Parathyroid adenoma (tissue), 2 donors: ENCODE results near the gene NAA25.

Experiments
- H2AFZ ChIP-seq: fragments of 300-600 bp; sonication (generic); one replicate; pipeline ENCODE4 v1.7.0; 2017; ENCODE audit warnings: antibody characterized with exemption, mild to moderate bottlenecking
- H3K27ac ChIP-seq: fragments of 300-600 bp; sonication (generic); one replicate; pipeline ENCODE4 v1.7.0; 2017
- H3K27me3 ChIP-seq: fragments of 300-600 bp; sonication (generic); one replicate; pipeline ENCODE4 v1.7.0; 2017; ENCODE audit warnings: low read length; ENCODE audit not compliant: control insufficient read depth, insufficient read depth
- H3K36me3 ChIP-seq: fragments of 300-600 bp; sonication (generic); one replicate; pipeline ENCODE4 v1.7.0; 2017; ENCODE audit warnings: low read length; ENCODE audit not compliant: control insufficient read depth, insufficient read depth
- H3K4me1 ChIP-seq: fragments of 300-600 bp; sonication (generic); one replicate; pipeline ENCODE4 v1.7.0; 2017; ENCODE audit warnings: control low read depth
- H3K4me2 ChIP-seq: fragments of 300-600 bp; sonication (generic); one replicate; pipeline ENCODE4 v1.7.0; 2017; ENCODE audit warnings: low read length
- H3K4me3 ChIP-seq: fragments of 300-600 bp; sonication (generic); one replicate; pipeline ENCODE4 v1.7.0; 2017; ENCODE audit warnings: low read depth, low read length
- H3K79me2 ChIP-seq: fragments of 300-600 bp; sonication (generic); one replicate; pipeline ENCODE4 v1.7.0; 2017; ENCODE audit warnings: control low read depth
- H3K9ac ChIP-seq: fragments of 300-600 bp; sonication (generic); one replicate; pipeline ENCODE4 v1.7.0; 2017; ENCODE audit warnings: mild to moderate bottlenecking
- H3K9me3 ChIP-seq: fragments of 300-600 bp; sonication (generic); one replicate; pipeline ENCODE4 v1.7.0; 2017; ENCODE audit warnings: low read length; ENCODE audit not compliant: control insufficient read depth
- CTCF ChIP-seq: fragments of 300-600 bp; sonication (generic); IDR thresholded peaks from one replicate; pipeline ENCODE4 v1.7.0; 2017; ENCODE audit warnings: antibody characterized with exemption, mild to moderate bottlenecking
- donor health status: primary hyperparathyroidism.

NAA25 gene

GRCh38 chr12:112133418-112133817 is 24.8 kb upstream of the NAA25 start:
- no peaks in the 10 kb centered on the region for H3K4me1 ChIP-seq
- H3K79me2 ChIP-seq: no peaks in the 10 kb centered on the region
- no peaks in the 10 kb centered on the region for H3K9me3 ChIP-seq
- H2AFZ ChIP-seq: no peak overlapping the region
- no peak overlapping the region for H3K9ac ChIP-seq
- H3K4me3 ChIP-seq: no peak overlapping the region
- no peak overlapping the region for H3K4me2 ChIP-seq
- no peaks in the 10 kb centered on the region for H3K27me3 ChIP-seq
- no peak for TF ChIP-seq CTCF
- H3K36me3 ChIP-seq: no peaks in the 10 kb centered on the region
- H3K27ac ChIP-seq: no peak overlapping the region

GRCh38 chr12:112131686-112132085 is 23.1 kb upstream of the NAA25 start:
- Histone ChIP-seq H3K27ac (no peak overlapping the region), H3K4me3 (no peak overlapping the region), H3K36me3 (no peaks in the 10 kb centered on the region), H3K9me3 (no peaks in the 10 kb centered on the region), H3K4me1 (peaks cover 2% of the 10 kb centered on the region), H3K27me3 (no peaks in the 10 kb centered on the region), H3K4me2 (no peak overlapping the region), H2AFZ (no peak overlapping the region), H3K9ac (no peak overlapping the region), H3K79me2 (peaks cover 16% of the 10 kb centered on the region)
- TF ChIP-seq CTCF: no peak

- Histone ChIP-seq H3K79me2 (peaks cover 27% of the 10 kb centered on the region), H3K9me3 (no peaks in the 10 kb centered on the region), H3K27ac (peak overlapping the region; percentile 43), H2AFZ (no peak overlapping the region), H3K4me3 (no peak overlapping the region), H3K4me2 (peak overlapping the region; percentile 51), H3K9ac (no peak overlapping the region), H3K36me3 (no peaks in the 10 kb centered on the region), H3K4me1 (peaks cover 7% of the 10 kb centered on the region), H3K27me3 (no peaks in the 10 kb centered on the region)
- TF ChIP-seq CTCF: no peak
Observed at GRCh38 chr12:112130441-112130998, 21.9 kb upstream of the NAA25 start.

GRCh38 chr12:112126911-112127310 is 18.3 kb upstream of the NAA25 start:
- H3K36me3 ChIP-seq: no peaks in the 10 kb centered on the region
- H2AFZ ChIP-seq: no peak overlapping the region
- peaks cover 7% of the 10 kb centered on the region for H3K4me1 ChIP-seq
- H3K27me3 ChIP-seq: no peaks in the 10 kb centered on the region
- no peak overlapping the region for H3K9ac ChIP-seq
- H3K4me3 ChIP-seq: no peak overlapping the region
- TF ChIP-seq CTCF: no peak
- H3K27ac ChIP-seq: no peak overlapping the region
- no peak overlapping the region for H3K4me2 ChIP-seq
- peaks cover 29% of the 10 kb centered on the region for H3K79me2 ChIP-seq
- no peaks in the 10 kb centered on the region for H3K9me3 ChIP-seq

GRCh38 chr12:112126000-112126438 is 17.4 kb upstream of the NAA25 start:
- H3K27ac ChIP-seq: peak overlapping the region; percentile 67
- H3K36me3 ChIP-seq: no peaks in the 10 kb centered on the region
- no peaks in the 10 kb centered on the region for H3K27me3 ChIP-seq
- peak overlapping the region; percentile 94 for H2AFZ ChIP-seq
- peak overlapping the region; percentile 73 for H3K9ac ChIP-seq
- no peak for TF ChIP-seq CTCF
- H3K4me1 ChIP-seq: peaks cover 7% of the 10 kb centered on the region
- H3K9me3 ChIP-seq: no peaks in the 10 kb centered on the region
- H3K79me2 ChIP-seq: peaks cover 29% of the 10 kb centered on the region
- peak overlapping the region; percentile 65 for H3K4me2 ChIP-seq
- peak overlapping the region; percentile 75 for H3K4me3 ChIP-seq
